Gastrocnemius medialis (tissue), 4 donors: ENCODE data around the gene BIK.

Experiments
- CTCF ChIP-seq, 5 experiments: fragments of 450-650 bp in 3 of 5; fragments of 200-600 bp in 2 of 5; sonication (generic) in 2 of 5; IDR thresholded peaks in 4 of 5; conservative IDR thresholded peaks in 1 of 5; 1 replicate in 4 of 5; 2 replicates in 1 of 5; pipeline ENCODE4 v1.5.1; 2016 to 2019; ENCODE audit warnings: antibody characterized with exemption in 5 of 5, mild to moderate bottlenecking in 3 of 5, moderate library complexity in 3 of 5
- POLR2A ChIP-seq, 2 donors: fragments of 450-650 bp; IDR thresholded peaks; one replicate each; pipeline ENCODE4 v1.6.1; 2017; ENCODE audit warnings: antibody characterized with exemption in 2 of 2, mild to moderate bottlenecking in 2 of 2, moderate library complexity in 2 of 2

GRCh38 chr22:43099095-43099494 is 11.5 kb upstream of the BIK start:
- TF ChIP-seq CTCF (IDR thresholded peaks at IDR 0.05 in 4 of 5, conservative IDR thresholded peaks at IDR 0.05 in 1 of 5) (no peak), POLR2A (IDR thresholded peaks at IDR 0.05) (no peak)
